HG03571 (cell line): Measurements from ENCODE around the gene ELMO1.
A peak's percentile ranks its signal among the peaks of the same experiment; 100 is the strongest.

Experiments used
- ATAC-seq: cut with Tn5 transposase; IDR thresholded peaks from one replicate; pipeline ENCODE4 v1.9.1; 2021; ENCODE audit not compliant: unreplicated experiment

The ELMO1 gene

GRCh38 chr7:37320140-37320847 lies 128.4 kb downstream of the ELMO1 start:
- ATAC-seq = no peak

GRCh38 chr7:37318541-37318940 lies 130.1 kb downstream of the ELMO1 start:
- no peak for ATAC-seq

GRCh38 chr7:37315772-37316715 lies 132.6 kb downstream of the ELMO1 start:
- ATAC-seq = no peak

- ATAC-seq = no peak
Measured at GRCh38 chr7:37312608-37313007, 136.1 kb downstream of the ELMO1 start.

- no peak for ATAC-seq
Measured at GRCh38 chr7:37311355-37311754, 137.3 kb downstream of the ELMO1 start.

GRCh38 chr7:37310327-37311080 lies 138.2 kb downstream of the ELMO1 start:
- no peak for ATAC-seq

GRCh38 chr7:37309493-37309892 lies 139.2 kb downstream of the ELMO1 start:
- ATAC-seq = no peak

- ATAC-seq = no peak
Measured at GRCh38 chr7:37304921-37305320, 143.7 kb downstream of the ELMO1 start.

GRCh38 chr7:37297546-37297945 lies 151.1 kb downstream of the ELMO1 start:
- ATAC-seq = no peak

GRCh38 chr7:37295401-37295800 lies 153.3 kb downstream of the ELMO1 start:
- ATAC-seq = no peak

- no peak for ATAC-seq
Measured at GRCh38 chr7:37290731-37291130, 157.9 kb downstream of the ELMO1 start.

GRCh38 chr7:37289781-37290180 lies 158.9 kb downstream of the ELMO1 start:
- ATAC-seq = no peak

GRCh38 chr7:37289367-37289766 lies 159.3 kb downstream of the ELMO1 start:
- ATAC-seq = no peak

GRCh38 chr7:37287131-37287855 lies 161.4 kb downstream of the ELMO1 start:
- ATAC-seq = peak; percentile 56

- ATAC-seq = no peak
Measured at GRCh38 chr7:37286454-37286832, 162.2 kb downstream of the ELMO1 start.

GRCh38 chr7:37285706-37286453 lies 162.8 kb downstream of the ELMO1 start:
- no peak for ATAC-seq

GRCh38 chr7:37284805-37285231 lies 163.8 kb downstream of the ELMO1 start:
- no peak for ATAC-seq

GRCh38 chr7:37284285-37284684 lies 164.4 kb downstream of the ELMO1 start:
- no peak for ATAC-seq

GRCh38 chr7:37283716-37284115 lies 164.9 kb downstream of the ELMO1 start:
- ATAC-seq = no peak

GRCh38 chr7:37282927-37283326 lies 165.7 kb downstream of the ELMO1 start:
- ATAC-seq = no peak
